HL-60 (cell line): ENCODE results near the gene BCAS3.

Experiments used
- DNase-seq, 2 experiments: peaks; one replicate each; pipeline ENCODE4 v3.0.0-alpha.2; 2010 to 2020; ENCODE audit warnings: low read depth in 1 of 2, low spot score in 1 of 2
- H3K27ac ChIP-seq: fragments of 250-450 bp; sonication (Bioruptor Pico); replicated peaks from 2 replicates; pipeline ENCODE4 v1.5.1; 2020; ENCODE audit warnings: mild to moderate bottlenecking, moderate library complexity
- H3K27me3 ChIP-seq: fragments of 250-450 bp; sonication (Bioruptor Pico); 2 replicates; pipeline ENCODE4 v1.5.1; 2021; ENCODE audit warnings: mild to moderate bottlenecking, moderate library complexity; ENCODE audit not compliant: insufficient read depth, poor library complexity, severe bottlenecking
- H3K4me3 ChIP-seq: replicated peaks from 2 replicates; pipeline ENCODE4 v1.5.1; 2011; ENCODE audit warnings: mild to moderate bottlenecking, control low read depth, low read length; ENCODE audit not compliant: insufficient read depth
- CTCF ChIP-seq: IDR thresholded peaks from one replicate; pipeline ENCODE4 v1.5.1; 2011; ENCODE audit warnings: low read length, control low read depth, inconsistent platforms; ENCODE audit not compliant: insufficient read depth
- GABPA ChIP-seq: IDR thresholded peaks from 2 replicates; pipeline ENCODE4 v1.6.1; 2012; ENCODE audit warnings: low read depth
- POLR2AphosphoS5 ChIP-seq: IDR thresholded peaks from 2 replicates; pipeline ENCODE4 v1.6.1; 2012; ENCODE audit warnings: low read depth
- SPI1 ChIP-seq: IDR thresholded peaks from 2 replicates; pipeline ENCODE4 v1.6.1; 2012; ENCODE audit warnings: low read depth, mild to moderate bottlenecking, borderline replicate concordance
- TF ChIP-seq, protein P1 (sequence below): IDR thresholded peaks from 2 replicates; pipeline ENCODE4 v1.6.1; 2012; ENCODE audit warnings: low read depth; ENCODE audit not compliant: insufficient replicate concordance

The BCAS3 gene

GRCh38 chr17:61323909-61324868, 646.5 kb downstream of the BCAS3 start:
- TF ChIP-seq CTCF: no peak
- TF ChIP-seq SPI1: no peak
- TF ChIP-seq GABPA: no peak
- DNase-seq: no peak
- H3K4me3 ChIP-seq: no peak overlapping the region
- no peak overlapping the region for H3K27ac ChIP-seq
- H3K27me3 ChIP-seq: no peaks in the 10 kb centered on the region

- H3K27me3 ChIP-seq: no peaks in the 10 kb centered on the region
- H3K4me3 ChIP-seq: no peak overlapping the region
- H3K27ac ChIP-seq: no peak overlapping the region
- TF ChIP-seq SPI1 (no peak), POLR2AphosphoS5 (no peak), CTCF (no peak), GABPA (no peak)
- TF ChIP-seq, protein P1, sequence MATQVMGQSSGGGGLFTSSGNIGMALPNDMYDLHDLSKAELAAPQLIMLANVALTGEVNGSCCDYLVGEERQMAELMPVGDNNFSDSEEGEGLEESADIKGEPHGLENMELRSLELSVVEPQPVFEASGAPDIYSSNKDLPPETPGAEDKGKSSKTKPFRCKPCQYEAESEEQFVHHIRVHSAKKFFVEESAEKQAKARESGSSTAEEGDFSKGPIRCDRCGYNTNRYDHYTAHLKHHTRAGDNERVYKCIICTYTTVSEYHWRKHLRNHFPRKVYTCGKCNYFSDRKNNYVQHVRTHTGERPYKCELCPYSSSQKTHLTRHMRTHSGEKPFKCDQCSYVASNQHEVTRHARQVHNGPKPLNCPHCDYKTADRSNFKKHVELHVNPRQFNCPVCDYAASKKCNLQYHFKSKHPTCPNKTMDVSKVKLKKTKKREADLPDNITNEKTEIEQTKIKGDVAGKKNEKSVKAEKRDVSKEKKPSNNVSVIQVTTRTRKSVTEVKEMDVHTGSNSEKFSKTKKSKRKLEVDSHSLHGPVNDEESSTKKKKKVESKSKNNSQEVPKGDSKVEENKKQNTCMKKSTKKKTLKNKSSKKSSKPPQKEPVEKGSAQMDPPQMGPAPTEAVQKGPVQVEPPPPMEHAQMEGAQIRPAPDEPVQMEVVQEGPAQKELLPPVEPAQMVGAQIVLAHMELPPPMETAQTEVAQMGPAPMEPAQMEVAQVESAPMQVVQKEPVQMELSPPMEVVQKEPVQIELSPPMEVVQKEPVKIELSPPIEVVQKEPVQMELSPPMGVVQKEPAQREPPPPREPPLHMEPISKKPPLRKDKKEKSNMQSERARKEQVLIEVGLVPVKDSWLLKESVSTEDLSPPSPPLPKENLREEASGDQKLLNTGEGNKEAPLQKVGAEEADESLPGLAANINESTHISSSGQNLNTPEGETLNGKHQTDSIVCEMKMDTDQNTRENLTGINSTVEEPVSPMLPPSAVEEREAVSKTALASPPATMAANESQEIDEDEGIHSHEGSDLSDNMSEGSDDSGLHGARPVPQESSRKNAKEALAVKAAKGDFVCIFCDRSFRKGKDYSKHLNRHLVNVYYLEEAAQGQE: no peak
- DNase-seq: no peak
These were observed 647.3 kb downstream of the BCAS3 start for GRCh38 chr17:61324950-61325349.

DNA sequence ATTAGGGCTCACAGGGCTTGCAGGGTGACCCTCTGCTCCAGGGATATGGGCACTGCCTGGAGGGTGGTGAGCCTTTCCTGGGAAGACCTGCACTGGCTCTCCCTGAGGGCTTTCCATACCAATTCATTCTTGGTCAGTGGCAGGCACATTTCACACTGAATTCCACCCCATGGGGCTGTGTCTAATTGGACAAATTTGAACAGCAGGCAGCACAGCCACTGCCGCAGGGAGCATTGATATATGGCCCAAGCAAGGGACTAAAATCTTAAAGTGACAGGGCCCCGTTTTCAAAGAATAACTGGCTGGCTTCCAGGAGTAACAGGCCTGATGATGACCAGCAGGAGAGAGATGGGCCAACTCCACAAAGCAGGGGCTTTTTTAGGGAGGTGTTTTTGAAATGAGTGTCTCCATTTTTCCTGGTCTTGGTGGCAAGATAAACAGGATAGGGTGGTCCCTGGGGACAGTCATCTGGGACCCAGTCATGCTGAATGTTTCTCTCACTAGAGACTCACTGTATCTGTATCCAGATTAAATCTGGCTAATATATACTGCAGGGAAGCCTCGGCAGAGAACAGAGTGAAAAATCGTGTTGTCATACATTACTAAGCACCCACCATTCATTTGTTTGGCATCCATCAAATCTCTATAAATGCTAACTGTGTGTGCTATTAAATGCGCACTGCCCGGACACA, 647.9 kb downstream of the BCAS3 start:
- Histone ChIP-seq H3K27ac (no peak overlapping the region), H3K27me3 (no peaks in the 10 kb centered on the region), H3K4me3 (no peak overlapping the region)
- DNase-seq: no peak
- TF ChIP-seq GABPA (no peak), POLR2AphosphoS5 (no peak), CTCF (no peak), SPI1 (no peak)
- TF ChIP-seq, protein P1: no peak
